ENCODE data around the gene QKI. TPM values are rescaled to one million over a fixed set of nuclear protein-coding genes. Genes with fewer than 3 reads are reported as not detected.

QKI gene
- total and polyA plus RNA-seq, 2 of the 8 experiments (the other 6 are each of a cell fraction or from before 2014, with no cell fraction given): 181 to 183 TPM

- no peak for FAIRE-seq
- Histone ChIP-seq H3K36me3 (ENCODE audit: control insufficient read depth in 2 of 4, insufficient read depth in 4 of 4, low read length in 3 of 4) (peaks cover 0 to 5% (median 0%) of the 10 kb centered on the region in 4 experiments; a peak in 1 of 8 replicates), H2BK5ac (ENCODE audit: low read depth, low read length) (no peak overlapping the region), H3K79me1 (ENCODE audit: low read depth, low read length) (peaks cover 7% of the 10 kb centered on the region), H2BK20ac (ENCODE audit: low read length) (no peak overlapping the region), H4K91ac (replicated peaks; ENCODE audit: insufficient read length, low read length) (no peak overlapping the region), H3K4me1 (replicated peaks in 1 of 4; ENCODE audit: control insufficient read depth in 3 of 4, insufficient read depth in 4 of 4, low read length in 3 of 4) (peaks cover 0 to 13% (median 4%) of the 10 kb centered on the region in 4 experiments; a peak in 4 of 7 replicates), H3K14ac (ENCODE audit: insufficient read length) (no peak overlapping the region), H2BK15ac (ENCODE audit: low read length) (no peak overlapping the region), H3K9me3 (ENCODE audit: insufficient read depth in 2 of 2, low read depth in 1 of 2, low read length in 1 of 2) (no peaks in the 10 kb centered on the region), H4K5ac (ENCODE audit: insufficient read length, low read depth, low read length) (no peak overlapping the region), H4K8ac (ENCODE audit: extremely low read depth, insufficient read depth, low read length) (no peak overlapping the region), H3K23me2 (ENCODE audit: low read depth, low read length) (peaks cover 3% of the 10 kb centered on the region; the same call in 1 of the 2 replicates), H3K79me2 (ENCODE audit: control insufficient read depth in 1 of 2, insufficient read depth in 2 of 2, low read length in 2 of 2) (peaks cover 35 to 100% of the 10 kb centered on the region in 2 experiments), H2AFZ (ENCODE audit: low read length) (no peak overlapping the region), H2BK12ac (ENCODE audit: low read depth, low read length) (no peak overlapping the region), H3K23ac (ENCODE audit: insufficient read length) (no peak overlapping the region), H3K9ac (replicated peaks in 1 of 4; ENCODE audit: extremely low read depth in 1 of 4, low read depth in 3 of 4, low read length in 3 of 4) (no peak overlapping the region), H2BK120ac (replicated peaks; ENCODE audit: low read depth, low read length) (no peak overlapping the region), H3K4ac (replicated peaks; ENCODE audit: insufficient read length, low read depth, low read length) (no peak overlapping the region), H3K27ac (ENCODE audit: low read depth, low read length) (no peak overlapping the region), H4K20me1 (replicated peaks in 1 of 2; ENCODE audit: control insufficient read depth in 1 of 2, insufficient read depth in 2 of 2, low read length in 2 of 2) (peaks cover 7 to 22% of the 10 kb centered on the region in 2 experiments), H3K56ac (replicated peaks; ENCODE audit: insufficient read length, low read depth, low read length) (no peak overlapping the region), H2AK5ac (ENCODE audit: low read depth, low read length) (no peak overlapping the region), H3K4me2 (ENCODE audit: insufficient read depth in 1 of 2, low read depth in 2 of 2, low read length in 2 of 2) (no peak overlapping the region), H3K27me3 (replicated peaks in 1 of 4; ENCODE audit: control insufficient read depth in 3 of 4, extremely low read depth in 1 of 4, insufficient read depth in 3 of 4, low read length in 3 of 4) (no peaks in the 10 kb centered on the region), H3K4me3 (ENCODE audit: extremely low read depth in 1 of 4, insufficient read depth in 2 of 4, low read depth in 3 of 4, low read length in 4 of 4) (no peak overlapping the region), H3K18ac (ENCODE audit: extremely low read depth, low read length) (no peak overlapping the region)
- POLR2A ChIA-PET (ENCODE audit: partially characterized antibody): no interaction called here
- 89% methylated on average over 2 of the region's 2 CpGs; no CpG with 5 or more reads in 1 of the 2 experiments for WGBS, 2 experiments (ENCODE audit: extremely low coverage in 1 of 2, insufficient coverage in 1 of 2, insufficient read length in 1 of 2, insufficient replicate concordance in 2 of 2, low coverage in 1 of 2, low lambda C conversion rate in 2 of 2, missing lambda C conversion rate in 1 of 2)
- CTCF ChIA-PET (ENCODE audit: partially characterized antibody): interaction anchor here (1.4 kb wide), 1 partner anchor 112 kb away, joined by 4 read pairs; no protein-coding TSS in a partner anchor
- no peak for DNase-seq (ENCODE audit: low read depth in 1 of 2, low spot score in 2 of 2)
- TF ChIP-seq, protein P1, sequence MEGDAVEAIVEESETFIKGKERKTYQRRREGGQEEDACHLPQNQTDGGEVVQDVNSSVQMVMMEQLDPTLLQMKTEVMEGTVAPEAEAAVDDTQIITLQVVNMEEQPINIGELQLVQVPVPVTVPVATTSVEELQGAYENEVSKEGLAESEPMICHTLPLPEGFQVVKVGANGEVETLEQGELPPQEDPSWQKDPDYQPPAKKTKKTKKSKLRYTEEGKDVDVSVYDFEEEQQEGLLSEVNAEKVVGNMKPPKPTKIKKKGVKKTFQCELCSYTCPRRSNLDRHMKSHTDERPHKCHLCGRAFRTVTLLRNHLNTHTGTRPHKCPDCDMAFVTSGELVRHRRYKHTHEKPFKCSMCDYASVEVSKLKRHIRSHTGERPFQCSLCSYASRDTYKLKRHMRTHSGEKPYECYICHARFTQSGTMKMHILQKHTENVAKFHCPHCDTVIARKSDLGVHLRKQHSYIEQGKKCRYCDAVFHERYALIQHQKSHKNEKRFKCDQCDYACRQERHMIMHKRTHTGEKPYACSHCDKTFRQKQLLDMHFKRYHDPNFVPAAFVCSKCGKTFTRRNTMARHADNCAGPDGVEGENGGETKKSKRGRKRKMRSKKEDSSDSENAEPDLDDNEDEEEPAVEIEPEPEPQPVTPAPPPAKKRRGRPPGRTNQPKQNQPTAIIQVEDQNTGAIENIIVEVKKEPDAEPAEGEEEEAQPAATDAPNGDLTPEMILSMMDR (IDR thresholded peaks at IDR 0.05; ENCODE audit: control extremely low read depth in 1 of 3, insufficient read depth in 1 of 3, low read depth in 1 of 3, low read length in 3 of 3): no peak
- no peak for TF ChIP-seq RXRA (IDR thresholded peaks at IDR 0.05; ENCODE audit: insufficient read depth, low read depth, low read length)
- TF ChIP-seq KDM5A (IDR thresholded peaks at IDR 0.05; ENCODE audit: low read length): no peak
- no peak for TF ChIP-seq TAF7 (optimal IDR thresholded peaks at IDR 0.05; ENCODE audit: borderline replicate concordance, low read depth, low read length)
- TF ChIP-seq SUZ12 (IDR thresholded peaks at IDR 0.05; ENCODE audit: low read length): no peak
- no peak for TF ChIP-seq PHF8 (conservative IDR thresholded peaks at IDR 0.05; ENCODE audit: low read depth, low read length)
- TF ChIP-seq HDAC2 (IDR thresholded peaks at IDR 0.05; ENCODE audit: borderline replicate concordance in 1 of 2, low read depth in 2 of 2, low read length in 2 of 2): no peak
- no peak for TF ChIP-seq CREB1 (IDR thresholded peaks at IDR 0.05)
- no peak for TF ChIP-seq TBP (IDR thresholded peaks at IDR 0.05; ENCODE audit: low read depth, low read length)
- TF ChIP-seq SP4 (IDR thresholded peaks at IDR 0.05; ENCODE audit: low read length): no peak
- TF ChIP-seq TEAD4 (IDR thresholded peaks at IDR 0.05; ENCODE audit: low read depth, low read length): no peak
- no peak for TF ChIP-seq CTBP2 (IDR thresholded peaks at IDR 0.05; ENCODE audit: borderline replicate concordance, insufficient read depth, insufficient read length, low read length)
Measured at GRCh38 chr6:163442336-163442735, 27.8 kb downstream of the QKI start.
